HTR-8/SVneo (cell line): ENCODE data around the gene CER1.

Experiments
- DNase-seq: peaks from one replicate; pipeline ENCODE4 v3.0.0; 2011; ENCODE audit warnings: low spot score, mixed read lengths; ENCODE audit not compliant: insufficient read length
- FAIRE-seq: peaks from 2 replicates; lab custom pipeline; 2011; peaks lifted over from hg19 to GRCh38; lab: Jason Lieb, UNC

Gene CER1

GRCh38 chr9:14670718-14671117, 51.8 kb downstream of the CER1 start:
- DNase-seq: no peak
- FAIRE-seq: no peak
